GM19023 (cell line): Measurements from ENCODE around the gene ZCCHC14.
"Not testable (repeated sequence)": the region's sequence is repeated elsewhere in the genome, so short reads cannot be mapped to it uniquely, and the experiment has no call there.

ENCODE experiments used
- ATAC-seq: cut with Tn5 transposase; IDR thresholded peaks from one replicate; pipeline ENCODE4 v1.9.1; 2021; ENCODE audit warnings: mild to moderate bottlenecking, moderate library complexity; ENCODE audit not compliant: unreplicated experiment

ZCCHC14 gene

DNA sequence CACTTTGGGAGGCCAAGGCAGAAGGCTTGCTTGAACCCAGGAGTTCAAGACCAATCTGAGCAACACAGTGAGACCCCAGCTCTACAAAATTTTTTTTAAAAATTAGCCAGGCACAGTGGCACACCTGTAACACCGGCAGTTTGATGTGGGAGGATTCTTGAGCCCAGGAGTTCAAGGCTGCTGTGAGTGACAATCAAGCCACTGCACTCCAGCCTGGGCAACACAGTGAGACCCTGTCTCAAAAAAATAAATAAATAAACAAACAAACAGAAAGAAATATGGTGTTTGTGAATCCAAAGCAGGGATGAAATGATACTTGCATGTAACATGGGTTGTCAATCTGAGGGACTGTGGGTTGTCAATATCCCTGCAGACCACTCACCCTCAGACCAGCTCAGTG lies 125.9 kb downstream of the ZCCHC14 start:
- ATAC-seq: no peak

DNA sequence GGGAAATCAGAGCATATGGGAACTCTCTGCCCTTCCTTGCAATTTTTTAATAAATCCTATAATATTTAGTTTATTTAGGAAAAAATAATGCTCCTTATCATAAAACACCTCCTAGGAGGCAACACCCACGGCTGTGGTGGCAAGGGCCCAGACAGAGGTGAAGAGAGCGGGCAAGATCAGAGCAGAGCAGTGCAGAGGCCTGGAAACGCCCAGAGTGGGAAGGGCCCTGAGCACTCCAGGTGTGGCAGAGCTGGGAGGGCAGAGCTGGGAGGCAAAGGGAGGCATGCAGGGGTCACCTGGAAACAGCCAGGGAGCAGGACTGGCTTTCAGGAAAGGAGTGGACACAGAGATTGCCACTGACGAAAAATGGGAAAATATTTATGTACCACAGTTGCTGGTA lies 126.5 kb downstream of the ZCCHC14 start:
- ATAC-seq: no peak

DNA sequence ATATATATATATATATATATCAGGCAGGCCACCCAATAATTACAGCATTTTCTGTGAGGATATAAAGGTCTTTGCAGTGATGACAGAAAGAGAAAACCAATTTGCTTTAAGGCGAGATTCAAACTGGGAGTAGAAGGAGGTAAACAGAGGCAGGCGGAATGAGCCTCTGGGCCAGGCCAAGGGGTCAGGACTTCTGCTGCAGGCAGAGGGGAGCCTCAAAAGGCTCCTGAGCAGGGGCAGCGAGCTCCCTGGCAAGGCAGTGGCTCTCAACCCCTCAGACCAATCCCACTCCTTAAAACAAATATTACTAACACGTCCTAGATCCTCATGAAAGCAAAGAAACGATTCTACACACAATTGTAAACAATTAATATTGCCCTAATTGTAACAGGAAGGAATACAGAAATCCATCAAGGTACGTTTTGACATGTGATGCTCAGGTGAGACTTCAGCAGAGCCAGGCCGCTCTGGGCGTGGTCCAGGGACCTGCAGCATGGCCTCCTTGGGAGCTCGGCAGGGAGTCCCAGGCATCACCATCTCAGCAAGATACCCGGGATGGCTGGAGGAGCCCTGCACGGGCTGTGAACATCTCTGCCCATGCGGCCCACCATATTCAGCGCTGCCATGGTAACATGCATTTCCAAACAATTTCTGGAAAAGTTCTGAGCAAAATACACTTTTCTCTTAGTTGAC lies 127.7 kb downstream of the ZCCHC14 start:
- no peak for ATAC-seq

DNA sequence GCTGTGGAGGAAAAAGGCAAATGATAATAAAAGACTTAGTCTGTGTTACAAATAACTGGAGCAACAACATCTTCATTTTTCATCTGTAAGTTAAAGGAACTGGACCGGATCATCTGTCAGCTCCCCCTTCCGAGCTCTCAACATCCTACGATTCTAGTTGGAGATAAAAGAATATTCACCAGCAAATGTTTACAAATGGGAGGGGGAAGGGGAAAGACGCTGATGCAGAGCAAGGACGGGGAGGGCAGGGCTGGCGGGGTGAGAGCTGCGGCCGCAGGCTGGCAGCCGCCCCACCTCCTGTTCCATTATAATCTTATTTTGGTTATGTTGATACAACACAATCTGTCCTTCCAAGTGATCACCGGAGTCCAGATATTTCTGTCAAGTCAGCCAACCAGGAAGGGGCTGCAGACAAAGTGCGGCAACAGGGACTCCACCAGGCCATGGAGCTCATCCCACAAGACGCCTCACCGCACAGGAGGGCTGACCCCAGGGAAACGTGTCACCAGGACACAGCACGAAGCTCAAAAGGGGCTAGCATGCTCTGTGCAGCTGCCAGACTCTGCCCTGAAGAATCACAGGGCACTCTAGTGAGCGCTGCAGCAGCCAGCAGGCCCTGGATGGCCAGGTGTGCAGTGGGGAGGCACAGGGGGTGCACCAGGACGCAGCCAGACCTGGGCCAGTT lies 128.9 kb downstream of the ZCCHC14 start:
- ATAC-seq: no peak

DNA sequence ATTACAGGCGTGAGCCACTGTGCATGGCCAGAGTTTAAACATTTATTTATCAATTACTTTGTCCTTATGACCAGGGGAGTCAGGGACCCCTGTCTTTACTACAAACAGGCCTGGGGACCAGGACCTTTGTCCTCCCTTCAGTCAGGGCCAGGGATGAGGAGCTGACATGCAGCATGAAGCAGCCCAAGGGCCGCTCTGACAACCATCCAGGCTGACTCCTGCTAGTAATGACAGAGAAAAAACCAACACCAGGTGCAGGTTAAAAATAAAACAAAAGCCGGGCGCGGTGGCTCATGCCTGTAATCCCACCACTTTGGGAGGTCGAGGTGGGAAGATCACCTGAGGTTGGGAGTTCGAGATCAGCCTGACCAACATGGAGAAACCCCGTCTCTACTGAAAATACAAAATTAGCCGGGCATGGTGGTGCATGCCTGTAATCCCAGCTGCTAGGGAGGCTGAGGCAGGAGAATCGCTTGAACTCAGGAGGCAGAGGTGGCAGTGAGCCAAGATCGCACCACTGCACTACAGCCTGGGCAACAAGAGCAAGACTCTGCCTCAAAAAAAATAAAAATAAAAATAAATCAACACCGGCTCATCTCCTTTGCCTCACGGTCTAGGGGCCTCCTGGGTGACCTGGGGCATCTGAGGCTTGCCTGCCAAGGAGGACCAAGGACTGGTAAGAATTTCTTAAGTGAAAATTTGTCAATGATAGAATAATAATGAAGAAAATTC lies 129.8 kb downstream of the ZCCHC14 start:
- ATAC-seq: not testable (repeated sequence)

DNA sequence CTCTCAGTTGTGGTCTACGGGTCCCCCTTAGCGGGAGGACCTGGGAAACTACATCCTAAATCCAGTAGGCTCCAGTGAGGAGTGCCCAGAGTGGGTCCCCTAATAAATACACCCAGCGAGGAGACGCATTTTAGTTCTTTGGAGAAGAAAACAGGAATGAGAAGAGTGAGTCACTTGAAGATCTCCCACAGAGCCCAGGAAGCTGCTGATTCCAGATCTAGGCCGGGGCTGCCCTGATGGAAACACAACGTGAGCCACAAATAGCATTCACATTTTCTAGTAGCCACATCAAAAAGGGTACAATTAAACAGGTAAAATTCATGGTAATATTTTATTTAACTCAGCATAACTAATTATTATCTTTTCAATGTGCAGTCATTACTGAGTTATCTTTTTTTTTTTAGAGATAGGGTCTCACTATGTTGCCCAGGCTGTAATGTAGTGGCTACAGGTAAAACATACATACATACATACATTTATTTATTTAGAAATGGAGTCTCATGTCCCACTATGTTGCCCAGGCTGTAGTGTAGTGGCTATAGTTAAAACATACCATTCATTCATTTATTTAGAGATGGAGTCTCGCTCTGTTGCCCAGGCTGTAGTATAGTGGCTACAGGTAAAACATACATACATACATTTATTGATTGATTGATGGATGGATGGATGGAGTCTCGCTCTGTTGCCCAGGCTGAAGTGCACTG lies 130.8 kb downstream of the ZCCHC14 start:
- ATAC-seq: no peak

DNA sequence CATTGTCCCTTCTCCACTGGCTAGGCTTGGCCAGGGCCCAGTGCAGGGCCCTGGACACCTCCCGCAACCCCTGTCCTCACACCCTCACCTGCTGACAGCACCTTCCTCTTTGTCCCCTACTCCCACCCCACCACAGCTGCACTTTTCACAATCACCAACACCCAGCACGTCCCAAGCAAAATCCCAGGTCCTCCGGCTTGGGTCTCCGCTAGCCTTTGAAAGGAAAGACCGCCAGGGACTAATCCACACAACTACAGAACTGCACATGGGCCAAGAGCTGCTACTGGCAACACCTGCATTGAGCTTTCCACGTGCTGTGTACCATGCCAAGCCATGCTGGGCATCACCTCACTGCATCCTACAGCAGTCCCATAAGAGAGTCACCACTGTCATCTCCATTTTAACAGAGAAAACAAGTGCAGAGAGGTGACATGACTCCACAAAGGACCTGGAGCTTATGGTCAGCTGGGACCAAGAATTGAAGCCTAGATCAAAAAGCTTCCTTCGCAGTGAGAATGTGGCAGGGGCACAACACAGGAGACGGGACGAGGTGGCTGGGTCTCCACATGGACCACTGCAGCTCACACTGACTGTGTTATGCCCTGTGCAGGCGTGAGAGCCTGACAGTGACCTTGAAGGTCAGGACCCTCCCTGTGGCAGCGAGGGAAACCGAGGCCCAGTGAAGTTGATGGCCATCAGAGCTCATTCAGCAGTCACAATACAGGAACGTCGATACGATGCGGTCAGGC lies 131.8 kb downstream of the ZCCHC14 start:
- ATAC-seq: no peak

DNA sequence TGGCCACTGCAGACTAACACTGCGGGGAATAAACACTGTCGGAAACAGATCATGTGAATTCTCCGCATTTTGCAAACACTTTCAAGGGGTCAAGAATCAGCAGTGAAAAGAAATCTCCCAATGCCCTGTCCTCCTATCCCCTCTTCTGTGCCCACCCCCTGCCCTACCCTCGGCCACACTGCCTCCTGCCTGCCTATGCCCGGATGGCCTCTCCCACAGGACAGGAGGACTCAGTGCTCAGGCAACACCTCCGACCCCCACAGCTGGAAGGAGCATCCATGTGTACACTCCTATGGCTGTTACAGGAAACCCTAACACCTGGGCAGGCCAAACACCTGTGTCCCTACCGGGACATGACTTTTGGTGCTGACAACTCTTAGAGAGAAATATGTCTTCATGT lies 133.7 kb downstream of the ZCCHC14 start:
- ATAC-seq: no peak

DNA sequence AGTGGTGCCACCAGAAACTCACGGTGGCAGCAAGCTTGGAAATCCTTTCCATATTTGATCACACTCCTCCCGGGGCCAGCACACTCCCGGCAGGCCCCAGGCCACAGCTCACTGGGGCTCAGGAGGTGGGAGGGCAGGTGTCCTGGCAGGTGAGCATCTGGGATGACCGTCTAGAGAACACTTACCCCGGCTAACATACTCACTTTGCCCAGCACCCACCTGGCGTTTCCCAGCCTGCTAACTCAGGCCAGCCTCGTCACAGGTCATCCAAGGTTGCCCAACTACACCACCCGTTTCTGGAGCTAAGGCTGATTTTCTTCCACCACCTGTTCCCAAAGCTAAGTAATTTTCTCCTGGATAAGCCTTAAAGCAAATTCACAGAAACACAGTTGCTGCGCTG lies 134.1 kb downstream of the ZCCHC14 start:
- ATAC-seq: no peak

DNA sequence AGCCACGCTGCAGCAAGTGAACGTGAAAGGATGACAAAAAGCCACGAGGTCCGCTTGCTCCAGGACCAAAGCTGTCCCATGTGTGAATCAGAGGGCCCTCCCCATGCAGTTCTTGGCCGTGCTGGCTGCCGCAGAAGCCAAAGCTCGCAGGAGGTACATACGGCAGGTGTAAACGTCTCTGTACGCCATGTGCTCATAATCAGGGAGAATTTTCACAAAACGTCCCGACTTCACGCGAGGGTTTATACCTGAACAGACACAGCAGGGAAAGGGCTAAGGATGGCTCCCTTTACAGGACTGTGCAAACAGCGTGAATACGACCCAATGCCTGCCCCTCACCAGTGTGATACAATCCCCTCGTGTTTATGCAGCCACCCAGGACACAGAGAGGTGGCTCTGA lies 134.6 kb downstream of the ZCCHC14 start:
- ATAC-seq: no peak

DNA sequence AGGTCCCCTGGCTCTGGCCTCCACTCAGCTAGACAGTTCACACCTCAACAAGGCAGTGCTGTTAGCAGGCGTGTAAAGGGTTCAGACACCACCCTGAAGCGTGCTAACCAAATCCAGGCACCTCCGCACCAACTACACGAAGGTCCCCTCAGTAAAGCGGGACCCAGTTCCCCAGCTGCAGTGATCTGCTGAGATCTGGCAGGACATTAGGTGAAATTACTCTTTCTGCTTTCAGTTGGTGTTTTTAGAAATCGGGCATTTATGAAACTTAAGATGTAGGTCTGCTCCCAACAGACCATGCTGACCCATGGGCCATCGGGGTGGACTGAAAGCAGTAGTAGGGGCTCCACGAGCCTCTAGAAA lies 136.4 kb downstream of the ZCCHC14 start:
- ATAC-seq: no peak
